Liver (tissue), 9 donors: ENCODE results near the gene LLGL1. TPM values are rescaled to one million over a fixed set of nuclear protein-coding genes. Genes with fewer than 3 reads are reported as not detected.

Experiments used
- DNase-seq: peaks from one replicate; pipeline ENCODE4 v3.0.0-alpha.2; 2017; ENCODE audit warnings: low spot score
- H3K27ac ChIP-seq, 2 donors: one replicate each; pipeline ENCODE4 v1.7.0; 2013; ENCODE audit warnings: inconsistent platforms in 2 of 2, low read length in 2 of 2, control low read depth in 1 of 2, low read depth in 1 of 2, mild to moderate bottlenecking in 1 of 2
- H3K27me3 ChIP-seq, 4 donors: one replicate each; pipeline versions ENCODE4 v1.6.1 to v1.7.0; 2013; ENCODE audit warnings: low read length in 3 of 4, inconsistent platforms in 1 of 4, mild to moderate bottlenecking in 1 of 4, moderate library complexity in 1 of 4; ENCODE audit not compliant: control insufficient read depth in 4 of 4, insufficient read depth in 4 of 4
- H3K36me3 ChIP-seq, 4 donors: one replicate each; pipeline versions ENCODE4 v1.6.1 to v1.7.0; 2013; ENCODE audit warnings: low read length in 3 of 4, mild to moderate bottlenecking in 3 of 4, low read depth in 1 of 4, moderate library complexity in 1 of 4; ENCODE audit not compliant: control insufficient read depth in 4 of 4, insufficient read depth in 3 of 4
- H3K4me1 ChIP-seq, 4 donors: one replicate each; pipeline versions ENCODE4 v1.6.1 to v1.7.0; 2013; ENCODE audit warnings: low read length in 3 of 4, mild to moderate bottlenecking in 3 of 4, moderate library complexity in 1 of 4; ENCODE audit not compliant: control insufficient read depth in 4 of 4, insufficient read depth in 4 of 4
- H3K4me3 ChIP-seq, 3 donors: one replicate each; pipeline versions ENCODE4 v1.6.1 to v1.7.0; 2013; ENCODE audit warnings: low read length in 3 of 3, control low read depth in 1 of 3, low read depth in 1 of 3, mild to moderate bottlenecking in 1 of 3
- H3K9ac ChIP-seq, 2 donors: one replicate each; pipeline ENCODE4 v1.7.0; 2013; ENCODE audit warnings: low read length in 2 of 2, mild to moderate bottlenecking in 2 of 2, moderate library complexity in 2 of 2, control low read depth in 1 of 2, low read depth in 1 of 2
- H3K9me3 ChIP-seq, 4 donors: one replicate each; pipeline versions ENCODE4 v1.6.1 to v1.7.0; 2013; ENCODE audit warnings: low read length in 3 of 4; ENCODE audit not compliant: control insufficient read depth in 4 of 4
- EGR1 ChIP-seq, 2 donors: IDR thresholded peaks; 2 replicates each; pipeline ENCODE4 v1.6.1; 2016 to 2018; ENCODE audit warnings: antibody characterized with exemption in 2 of 2, low read depth in 2 of 2
- FOXA1 ChIP-seq: IDR thresholded peaks from 2 replicates; pipeline ENCODE4 v1.6.1; 2016; ENCODE audit warnings: antibody characterized with exemption
- FOXA2 ChIP-seq: IDR thresholded peaks from 2 replicates; pipeline ENCODE4 v1.6.1; 2016; ENCODE audit warnings: antibody characterized with exemption
- GABPA ChIP-seq, 2 donors: IDR thresholded peaks in 1 of 2; conservative IDR thresholded peaks in 1 of 2; 2 replicates each; pipeline ENCODE4 v1.6.1; 2016; ENCODE audit warnings: antibody characterized with exemption in 2 of 2, mild to moderate bottlenecking in 1 of 2, moderate library complexity in 1 of 2
- HNF4A ChIP-seq, 2 donors: conservative IDR thresholded peaks; 2 replicates each; pipeline ENCODE4 v1.6.1; 2016; ENCODE audit warnings: antibody characterized with exemption in 2 of 2, mild to moderate bottlenecking in 2 of 2
- HNF4G ChIP-seq: IDR thresholded peaks from 2 replicates; pipeline ENCODE4 v1.6.1; 2016; ENCODE audit warnings: antibody characterized with exemption
- JUND ChIP-seq, 2 donors: IDR thresholded peaks; 2 replicates each; pipeline ENCODE4 v1.6.1; 2016; ENCODE audit warnings: antibody characterized with exemption in 2 of 2
- NR2F2 ChIP-seq: IDR thresholded peaks from 2 replicates; pipeline ENCODE4 v1.6.1; 2016; ENCODE audit warnings: antibody characterized with exemption
- RAD21 ChIP-seq, 2 donors: IDR thresholded peaks; 2 replicates each; pipeline ENCODE4 v1.6.1; 2016; ENCODE audit warnings: antibody characterized with exemption in 2 of 2, mild to moderate bottlenecking in 2 of 2
- SP1 ChIP-seq: IDR thresholded peaks from 2 replicates; pipeline ENCODE4 v1.6.1; 2018; ENCODE audit warnings: antibody characterized with exemption, mild to moderate bottlenecking
- TAF1 ChIP-seq: conservative IDR thresholded peaks from 2 replicates; pipeline ENCODE4 v1.6.1; 2016; ENCODE audit warnings: antibody characterized with exemption, mild to moderate bottlenecking
- WGBS: extraction: QIAGEN DNeasy Blood & Tissue Kit; methylation state at CpG from one replicate; pipeline ENCODE4 v1.1.7; 2013; 5-methylcytosine and 5-hydroxymethylcytosine counted together
- polyA plus RNA-seq, 2 donors: library from polyadenylated mRNA; stranded (reverse) in 1 of 2; unstranded in 1 of 2; fragments of 200-250 nt in 1 of 2; fragments of >200 nt in 1 of 2; fragmentation: Nextera tagmentation in 1 of 2; extraction: Ambion mirVana in 1 of 2; gene quantifications; one replicate each; pipeline versions ENCODE4 v1.2.1 to v1.2.3, GENCODE V29; 2013 to 2015
- total RNA-seq, 2 donors: library from RNA; depleted of rRNA; stranded (reverse); fragments of >200 nt; gene quantifications; one replicate each; pipeline ENCODE4 v1.2.3, GENCODE V29; 2014
- TF ChIP-seq, protein P1 (sequence below): fragments of 150-350 bp; IDR thresholded peaks from 2 replicates; pipeline ENCODE4 v1.5.1; 2017; ENCODE audit warnings: improper control_type of control experiment, low read depth, low read length; ENCODE audit not compliant: missing input control
- TF ChIP-seq, protein P2 (sequence below): IDR thresholded peaks from 2 replicates; pipeline ENCODE4 v1.6.1; 2016; ENCODE audit warnings: antibody characterized with exemption
- TF ChIP-seq, protein P3 (sequence below): IDR thresholded peaks from 2 replicates; pipeline ENCODE4 v1.6.1; 2016; ENCODE audit warnings: antibody characterized with exemption
- TF ChIP-seq, protein P4 (sequence below): IDR thresholded peaks from 2 replicates; pipeline ENCODE4 v1.6.1; 2016; ENCODE audit warnings: antibody characterized with exemption
- donor health status: healthy.
- donor health status: healthy.
- donor health status: healthy.
- donor health status: healthy.
- donor health status: healthy.

The LLGL1 gene
- total and polyA plus RNA-seq, 4 donors = 0.39 to 12.0 (median 2.8) TPM

DNA sequence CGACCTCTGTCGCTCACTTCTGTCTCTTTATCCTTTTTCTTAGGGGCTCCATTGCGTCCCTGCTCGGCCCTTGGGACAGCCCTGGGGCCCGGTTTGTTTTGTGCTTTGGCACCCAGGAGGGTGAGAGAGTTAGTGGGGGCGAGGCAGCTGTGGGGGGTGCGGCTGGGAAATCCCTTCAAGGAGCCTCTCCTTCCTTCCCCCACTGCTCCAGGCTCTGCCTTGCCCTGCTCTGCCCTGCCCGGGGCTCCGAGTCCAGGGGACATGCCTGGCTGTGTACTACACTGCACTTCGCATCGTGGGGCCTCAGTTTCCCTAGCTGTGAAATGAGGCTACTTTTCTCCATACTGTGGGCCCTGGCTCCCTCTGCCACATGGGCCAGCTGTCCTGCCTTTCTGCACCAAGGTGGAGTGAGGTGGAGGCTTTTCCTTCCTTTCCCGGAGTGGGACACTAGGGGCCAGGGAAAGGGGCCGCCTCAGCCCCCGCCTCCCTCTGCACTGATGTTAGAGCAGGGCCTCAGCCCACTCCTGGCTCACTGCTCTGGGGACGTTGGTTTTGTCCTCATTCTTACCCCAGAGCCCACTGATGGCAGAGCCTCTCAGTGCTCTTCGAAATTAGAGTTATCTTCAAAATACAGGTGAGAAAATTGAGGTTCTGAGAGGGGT, 980 bp downstream of the LLGL1 start (continued):
- TF ChIP-seq, protein P1, sequence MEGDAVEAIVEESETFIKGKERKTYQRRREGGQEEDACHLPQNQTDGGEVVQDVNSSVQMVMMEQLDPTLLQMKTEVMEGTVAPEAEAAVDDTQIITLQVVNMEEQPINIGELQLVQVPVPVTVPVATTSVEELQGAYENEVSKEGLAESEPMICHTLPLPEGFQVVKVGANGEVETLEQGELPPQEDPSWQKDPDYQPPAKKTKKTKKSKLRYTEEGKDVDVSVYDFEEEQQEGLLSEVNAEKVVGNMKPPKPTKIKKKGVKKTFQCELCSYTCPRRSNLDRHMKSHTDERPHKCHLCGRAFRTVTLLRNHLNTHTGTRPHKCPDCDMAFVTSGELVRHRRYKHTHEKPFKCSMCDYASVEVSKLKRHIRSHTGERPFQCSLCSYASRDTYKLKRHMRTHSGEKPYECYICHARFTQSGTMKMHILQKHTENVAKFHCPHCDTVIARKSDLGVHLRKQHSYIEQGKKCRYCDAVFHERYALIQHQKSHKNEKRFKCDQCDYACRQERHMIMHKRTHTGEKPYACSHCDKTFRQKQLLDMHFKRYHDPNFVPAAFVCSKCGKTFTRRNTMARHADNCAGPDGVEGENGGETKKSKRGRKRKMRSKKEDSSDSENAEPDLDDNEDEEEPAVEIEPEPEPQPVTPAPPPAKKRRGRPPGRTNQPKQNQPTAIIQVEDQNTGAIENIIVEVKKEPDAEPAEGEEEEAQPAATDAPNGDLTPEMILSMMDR = no peak
- TF ChIP-seq HNF4A (conservative IDR thresholded peaks at IDR 0.05) (no peak), JUND (IDR thresholded peaks at IDR 0.05) (no peak), RAD21 (IDR thresholded peaks at IDR 0.05) (no peak), FOXA2 (no peak), HNF4G (no peak), GABPA (IDR thresholded peaks at IDR 0.05 in 1 of 2, conservative IDR thresholded peaks at IDR 0.05 in 1 of 2) (no peak)
- TF ChIP-seq, protein P2, sequence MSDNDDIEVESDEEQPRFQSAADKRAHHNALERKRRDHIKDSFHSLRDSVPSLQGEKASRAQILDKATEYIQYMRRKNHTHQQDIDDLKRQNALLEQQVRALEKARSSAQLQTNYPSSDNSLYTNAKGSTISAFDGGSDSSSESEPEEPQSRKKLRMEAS = no peak

DNA sequence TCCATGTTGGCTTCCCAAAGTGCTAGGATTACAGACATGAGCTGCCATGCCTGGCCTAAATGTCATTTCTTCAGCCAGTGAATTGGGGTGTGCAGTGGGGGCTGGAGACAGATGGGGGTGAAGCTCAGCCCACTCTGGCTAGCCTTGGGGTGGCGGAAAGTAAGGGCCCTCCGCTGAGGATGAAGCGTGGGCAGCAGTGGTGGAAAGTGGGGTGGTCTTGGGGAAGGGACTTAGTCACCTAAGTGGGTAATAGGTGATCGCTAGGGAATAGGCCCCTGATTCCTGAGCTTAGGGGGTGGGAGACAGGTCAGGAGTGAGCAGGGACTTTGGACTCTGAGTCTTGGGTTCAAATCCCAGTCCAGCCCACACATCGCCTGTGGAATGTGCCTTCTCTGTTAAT, 2.2 kb downstream of the LLGL1 start:
- Histone ChIP-seq H3K27ac (no peak overlapping the region), H3K9me3 (no peaks in the 10 kb centered on the region), H3K9ac (no peak overlapping the region), H3K4me3 (no peak overlapping the region), H3K36me3 (no peaks in the 10 kb centered on the region), H3K4me1 (peaks cover 0 to 15% (median 6%) of the 10 kb centered on the region in 4 donors), H3K27me3 (no peaks in the 10 kb centered on the region)
- no peak for DNase-seq
- WGBS = 97% methylated on average over 5 of the region's 5 CpGs
- TF ChIP-seq SP1 (no peak), EGR1 (IDR thresholded peaks at IDR 0.05; ENCODE audit: low read depth in 2 of 2) (no peak), HNF4G (no peak), TAF1 (no peak), NR2F2 (no peak)
- TF ChIP-seq, protein P3, sequence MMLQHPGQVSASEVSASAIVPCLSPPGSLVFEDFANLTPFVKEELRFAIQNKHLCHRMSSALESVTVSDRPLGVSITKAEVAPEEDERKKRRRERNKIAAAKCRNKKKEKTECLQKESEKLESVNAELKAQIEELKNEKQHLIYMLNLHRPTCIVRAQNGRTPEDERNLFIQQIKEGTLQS = no peak
- TF ChIP-seq, protein P2 = no peak

DNA sequence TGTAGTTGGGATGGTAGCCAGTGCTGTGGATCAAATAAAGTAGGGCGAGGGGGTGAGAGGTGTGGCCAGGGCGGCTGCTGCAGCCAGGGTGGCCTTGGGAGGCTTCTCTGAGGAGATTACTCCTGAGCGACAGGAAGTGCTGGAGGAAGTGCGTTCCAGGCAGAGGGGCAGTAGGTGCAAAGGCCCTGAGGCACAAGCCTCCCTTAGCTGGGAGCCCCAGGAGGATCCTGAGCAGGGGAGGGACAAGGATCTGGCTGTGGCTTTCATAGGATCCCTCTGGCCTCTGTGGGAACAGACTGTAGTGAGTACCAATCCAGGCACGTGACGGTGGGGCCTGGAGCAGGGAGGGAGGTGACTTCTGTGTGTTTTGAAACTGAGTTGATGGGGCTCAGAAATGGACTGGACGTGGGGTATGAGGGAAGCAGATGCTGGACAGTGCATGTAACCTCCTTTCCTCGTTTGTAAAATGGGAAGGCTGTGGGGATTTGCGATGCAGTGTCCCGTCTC, 2.8 kb downstream of the LLGL1 start:
- 94% methylated on average over 10 of the region's 10 CpGs for WGBS
- H3K36me3 ChIP-seq = no peaks in the 10 kb centered on the region
- no peaks in the 10 kb centered on the region for H3K9me3 ChIP-seq
- no peak overlapping the region for H3K27ac ChIP-seq
- no peak overlapping the region for H3K9ac ChIP-seq
- no peaks in the 10 kb centered on the region for H3K27me3 ChIP-seq
- no peak for DNase-seq
- TF ChIP-seq, protein P4, sequence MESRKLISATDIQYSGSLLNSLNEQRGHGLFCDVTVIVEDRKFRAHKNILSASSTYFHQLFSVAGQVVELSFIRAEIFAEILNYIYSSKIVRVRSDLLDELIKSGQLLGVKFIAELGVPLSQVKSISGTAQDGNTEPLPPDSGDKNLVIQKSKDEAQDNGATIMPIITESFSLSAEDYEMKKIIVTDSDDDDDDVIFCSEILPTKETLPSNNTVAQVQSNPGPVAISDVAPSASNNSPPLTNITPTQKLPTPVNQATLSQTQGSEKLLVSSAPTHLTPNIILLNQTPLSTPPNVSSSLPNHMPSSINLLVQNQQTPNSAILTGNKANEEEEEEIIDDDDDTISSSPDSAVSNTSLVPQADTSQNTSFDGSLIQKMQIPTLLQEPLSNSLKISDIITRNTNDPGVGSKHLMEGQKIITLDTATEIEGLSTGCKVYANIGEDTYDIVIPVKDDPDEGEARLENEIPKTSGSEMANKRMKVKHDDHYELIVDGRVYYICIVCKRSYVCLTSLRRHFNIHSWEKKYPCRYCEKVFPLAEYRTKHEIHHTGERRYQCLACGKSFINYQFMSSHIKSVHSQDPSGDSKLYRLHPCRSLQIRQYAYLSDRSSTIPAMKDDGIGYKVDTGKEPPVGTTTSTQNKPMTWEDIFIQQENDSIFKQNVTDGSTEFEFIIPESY = no peak
- TF ChIP-seq FOXA1 (no peak), FOXA2 (no peak)
- peaks cover 0 to 15% (median 6%) of the 10 kb centered on the region in 4 donors for H3K4me1 ChIP-seq
- no peak overlapping the region for H3K4me3 ChIP-seq
